NCI-H510A treated with DMSO at 0.1 percent for 48 hours (cell line): ENCODE results near the gene PTPRF.

Experiments
- DNase-seq: peaks from one replicate; lab custom pipeline; 2025; lab: John Stamatoyannopoulos, UW

Gene PTPRF

GRCh38 chr1:43582162-43582566 lies 51.5 kb downstream of the PTPRF start:
- peak; percentile 100 for DNase-seq

- no peak for DNase-seq
Measured at GRCh38 chr1:43583058-43583457, 52.4 kb downstream of the PTPRF start.

- peak; percentile 94 for DNase-seq
Measured at GRCh38 chr1:43584204-43584603, 53.5 kb downstream of the PTPRF start.

GRCh38 chr1:43585557-43585956 lies 54.9 kb downstream of the PTPRF start:
- DNase-seq = no peak

- peak; percentile 100 for DNase-seq
Measured at GRCh38 chr1:43586136-43586731, 55.6 kb downstream of the PTPRF start.

GRCh38 chr1:43587001-43587400 lies 56.3 kb downstream of the PTPRF start:
- DNase-seq = no peak

- DNase-seq = peak; percentile 57
Measured at GRCh38 chr1:43587594-43587993, 56.9 kb downstream of the PTPRF start.

- no peak for DNase-seq
Measured at GRCh38 chr1:43588592-43588991, 57.9 kb downstream of the PTPRF start.

- DNase-seq = no peak
Measured at GRCh38 chr1:43590388-43590925, 59.8 kb downstream of the PTPRF start.

GRCh38 chr1:43591181-43591580 lies 60.5 kb downstream of the PTPRF start:
- DNase-seq = no peak

- no peak for DNase-seq
Measured at GRCh38 chr1:43592051-43592665, 61.5 kb downstream of the PTPRF start.

GRCh38 chr1:43592974-43593683 lies 62.4 kb downstream of the PTPRF start:
- DNase-seq = no peak

- DNase-seq = no peak
Measured at GRCh38 chr1:43596579-43596978, 65.9 kb downstream of the PTPRF start.

- no peak for DNase-seq
Measured at GRCh38 chr1:43597028-43597427, 66.3 kb downstream of the PTPRF start.

- no peak for DNase-seq
Measured at GRCh38 chr1:43597721-43598120, 67.0 kb downstream of the PTPRF start.

- no peak for DNase-seq
Measured at GRCh38 chr1:43598622-43599021, 67.9 kb downstream of the PTPRF start.

GRCh38 chr1:43600033-43601020 lies 69.6 kb downstream of the PTPRF start:
- DNase-seq = no peak

GRCh38 chr1:43602990-43603389 lies 72.3 kb downstream of the PTPRF start:
- DNase-seq = no peak

- no peak for DNase-seq
Measured at GRCh38 chr1:43604192-43604591, 73.5 kb downstream of the PTPRF start.

- no peak for DNase-seq
Measured at GRCh38 chr1:43605157-43605556, 74.5 kb downstream of the PTPRF start.

GRCh38 chr1:43605766-43606165 lies 75.1 kb downstream of the PTPRF start:
- DNase-seq = no peak

GRCh38 chr1:43606624-43607023 lies 75.9 kb downstream of the PTPRF start:
- DNase-seq = no peak
